Retina (tissue), 1 donor: ENCODE measurements around the gene MFAP3L.

ENCODE experiments used
- DNase-seq: peaks from one replicate; pipeline ENCODE4 v3.0.0-alpha.2; 2016

Gene MFAP3L

DNA sequence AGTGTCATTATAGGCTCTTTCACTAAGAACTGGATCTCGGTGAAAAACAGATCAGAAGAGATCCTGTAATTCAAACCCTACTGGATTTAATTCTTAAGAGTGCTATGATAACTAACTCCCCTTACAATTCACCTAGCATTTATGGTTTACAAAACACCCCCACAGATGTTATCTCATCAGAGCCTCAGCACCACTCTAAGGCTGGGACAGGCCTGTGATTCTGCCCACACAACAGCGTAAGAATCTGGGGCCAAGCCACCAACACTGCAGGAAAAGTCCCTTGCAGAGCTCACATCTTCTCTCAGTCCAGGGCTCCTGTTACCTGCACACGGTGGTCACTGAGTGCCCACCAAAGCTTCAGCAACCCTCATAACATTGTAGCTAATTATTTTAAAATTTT lies 8.9 kb downstream of the MFAP3L start:
- no peak for DNase-seq

DNA sequence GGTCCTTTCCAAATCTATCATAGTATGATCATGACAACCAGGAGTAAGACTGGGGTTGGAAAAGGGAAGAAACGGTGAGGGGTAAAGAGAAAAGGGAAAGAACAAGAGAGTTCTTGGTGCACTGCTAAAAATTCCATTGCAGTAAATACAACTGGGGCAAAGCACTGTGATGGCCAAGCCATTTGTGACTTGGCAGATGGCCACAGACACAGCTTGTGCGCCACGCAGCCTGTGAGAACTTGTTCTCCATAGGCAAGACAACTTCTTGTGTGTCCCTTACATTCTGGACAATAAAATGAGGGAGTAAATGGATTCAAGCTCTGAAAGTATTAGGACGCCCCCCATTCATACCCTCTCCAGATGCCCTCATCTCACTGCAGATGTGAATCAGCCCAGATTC lies 10.9 kb downstream of the MFAP3L start:
- DNase-seq, result no peak

DNA sequence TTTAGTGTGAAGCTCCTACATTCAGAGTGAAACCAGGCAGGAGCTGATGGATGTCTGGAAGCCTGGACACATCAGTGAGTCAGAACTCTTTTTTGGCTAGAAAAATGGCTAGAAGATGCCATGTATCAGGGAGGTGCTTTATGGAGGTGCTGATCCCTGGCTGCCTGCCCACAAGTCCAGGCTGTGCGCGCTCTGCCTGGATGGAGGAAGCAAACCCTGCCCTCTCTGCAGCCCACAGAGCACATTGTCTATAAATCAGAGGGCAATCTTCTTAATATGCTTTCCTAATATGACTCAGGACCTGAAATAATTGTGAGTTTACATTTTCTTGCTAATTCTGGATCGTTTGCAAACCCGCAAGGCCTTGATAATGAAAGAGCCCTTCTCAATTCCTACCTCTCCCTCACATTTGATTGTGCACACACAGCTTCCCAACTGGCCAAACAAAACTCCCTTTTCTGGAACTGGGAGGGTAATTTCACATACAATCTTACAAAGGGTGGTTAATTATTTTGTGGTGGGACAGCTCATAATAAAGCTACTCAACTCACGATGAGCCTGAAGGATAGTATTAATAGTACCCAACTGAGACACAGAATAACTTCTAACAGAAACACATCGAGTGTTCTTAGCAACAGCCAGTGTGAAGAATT lies 11.7 kb downstream of the MFAP3L start:
- no peak for DNase-seq

GRCh38 chr4:170012629-170012958 lies 13.6 kb downstream of the MFAP3L start:
- DNase-seq, result no peak

GRCh38 chr4:170011921-170012628 lies 14.1 kb downstream of the MFAP3L start:
- no peak for DNase-seq

- no peak for DNase-seq
Measured at GRCh38 chr4:170009291-170009690, 16.9 kb downstream of the MFAP3L start.

DNA sequence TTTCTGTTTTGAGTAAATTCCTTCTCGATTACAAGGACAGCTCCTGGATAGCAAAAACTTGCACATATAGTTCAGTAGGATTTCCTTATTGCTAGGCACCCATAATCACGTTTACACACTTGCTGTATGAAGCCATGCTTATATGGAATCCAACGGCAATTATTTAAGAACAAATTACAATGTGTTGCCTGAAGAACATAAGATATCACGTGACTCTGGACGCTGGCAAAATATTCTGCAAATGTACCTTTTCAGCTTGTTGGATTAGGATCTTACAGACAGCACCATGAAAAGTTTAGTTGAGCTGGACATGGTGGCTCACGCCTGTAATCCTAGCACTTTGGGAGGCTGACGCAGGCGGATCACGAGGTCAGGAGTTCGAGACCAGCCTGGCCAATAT lies 17.4 kb downstream of the MFAP3L start:
- DNase-seq, result no peak

DNA sequence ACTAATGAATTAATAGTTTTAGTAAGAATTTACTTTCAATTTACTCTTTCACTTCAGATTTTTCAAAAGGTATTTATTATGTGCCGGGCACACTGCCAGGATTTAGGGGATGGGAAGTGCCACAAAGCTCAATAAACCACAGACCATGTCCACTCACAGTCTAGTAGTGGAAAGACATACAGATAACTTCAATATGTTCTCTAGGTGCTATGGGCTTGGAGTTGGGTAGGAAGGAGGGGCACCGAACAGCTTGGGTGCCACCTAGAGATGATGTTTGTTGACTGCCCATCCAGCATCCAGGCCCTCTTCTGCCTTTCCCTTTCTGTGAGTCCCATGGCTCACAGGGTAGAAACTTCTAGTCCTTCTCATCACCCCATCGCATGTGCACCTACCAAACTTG lies 17.8 kb downstream of the MFAP3L start:
- no peak for DNase-seq

DNA sequence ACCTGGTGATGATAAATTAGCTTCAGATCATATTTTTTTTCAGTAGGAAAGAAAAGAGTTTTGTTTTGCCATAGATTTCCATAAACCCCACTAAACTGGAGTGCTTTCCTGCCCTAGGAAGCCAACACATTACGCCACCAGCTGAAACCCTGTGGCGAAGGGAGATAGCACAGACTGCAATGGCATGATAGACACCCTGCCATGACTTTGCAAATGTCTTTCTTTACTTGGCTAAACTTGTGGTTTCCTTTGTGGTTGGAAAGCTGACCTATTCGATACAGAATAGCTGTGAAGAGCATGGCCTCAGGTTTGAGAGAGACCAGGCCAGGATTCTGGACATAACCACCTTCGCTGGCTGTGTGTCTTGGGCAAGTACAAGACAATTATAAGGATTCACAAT lies 19.1 kb downstream of the MFAP3L start:
- DNase-seq, result no peak

DNA sequence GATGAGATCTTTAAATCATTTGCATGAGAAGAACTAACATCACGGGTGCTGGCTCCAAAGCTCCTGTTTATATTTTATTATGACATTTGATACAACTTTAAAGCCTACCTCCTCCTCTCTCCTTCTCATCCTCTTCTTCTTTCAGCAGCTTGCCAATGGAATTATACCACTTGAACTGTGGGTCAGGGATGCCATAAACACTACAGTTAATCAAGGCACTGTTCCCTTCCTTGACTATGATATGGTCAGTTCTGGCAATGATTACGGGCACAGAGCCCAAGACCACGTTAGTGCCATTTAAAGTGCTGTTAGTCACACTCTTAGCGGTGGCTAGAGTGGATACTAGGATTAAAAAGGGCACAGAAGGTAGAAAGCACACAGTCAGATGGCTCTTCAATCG lies 20.7 kb downstream of the MFAP3L start:
- DNase-seq, result no peak

DNA sequence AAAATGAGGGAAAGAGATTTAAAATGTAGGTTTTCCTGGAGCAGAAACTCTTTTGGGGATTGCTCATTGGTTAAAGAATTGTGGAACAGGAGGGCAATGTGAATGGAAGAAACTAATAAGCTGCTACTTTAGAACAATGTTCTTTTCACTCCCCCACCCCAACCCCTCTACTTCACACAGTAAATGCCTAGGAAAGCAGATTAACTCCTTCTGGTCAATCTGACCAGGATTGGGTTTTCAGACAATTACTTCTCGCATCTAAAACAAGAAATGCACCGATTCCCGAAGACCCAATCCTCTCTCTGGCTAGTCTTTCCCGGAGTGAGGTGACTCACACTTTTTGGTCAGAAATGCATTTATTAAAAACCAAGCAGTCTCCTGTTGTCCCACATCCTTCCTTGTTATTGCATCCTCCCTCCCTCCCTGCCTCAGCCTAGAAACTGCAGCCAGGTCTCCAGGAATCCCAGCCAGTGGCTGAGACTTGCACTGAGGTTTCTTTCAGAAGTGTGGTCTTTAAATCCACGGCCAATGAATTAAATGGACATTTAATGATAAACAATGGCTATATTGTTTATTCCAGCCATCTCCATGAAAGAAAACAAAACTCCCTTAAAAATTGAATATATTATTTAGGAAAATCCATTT lies 21.4 kb downstream of the MFAP3L start:
- no peak for DNase-seq

DNA sequence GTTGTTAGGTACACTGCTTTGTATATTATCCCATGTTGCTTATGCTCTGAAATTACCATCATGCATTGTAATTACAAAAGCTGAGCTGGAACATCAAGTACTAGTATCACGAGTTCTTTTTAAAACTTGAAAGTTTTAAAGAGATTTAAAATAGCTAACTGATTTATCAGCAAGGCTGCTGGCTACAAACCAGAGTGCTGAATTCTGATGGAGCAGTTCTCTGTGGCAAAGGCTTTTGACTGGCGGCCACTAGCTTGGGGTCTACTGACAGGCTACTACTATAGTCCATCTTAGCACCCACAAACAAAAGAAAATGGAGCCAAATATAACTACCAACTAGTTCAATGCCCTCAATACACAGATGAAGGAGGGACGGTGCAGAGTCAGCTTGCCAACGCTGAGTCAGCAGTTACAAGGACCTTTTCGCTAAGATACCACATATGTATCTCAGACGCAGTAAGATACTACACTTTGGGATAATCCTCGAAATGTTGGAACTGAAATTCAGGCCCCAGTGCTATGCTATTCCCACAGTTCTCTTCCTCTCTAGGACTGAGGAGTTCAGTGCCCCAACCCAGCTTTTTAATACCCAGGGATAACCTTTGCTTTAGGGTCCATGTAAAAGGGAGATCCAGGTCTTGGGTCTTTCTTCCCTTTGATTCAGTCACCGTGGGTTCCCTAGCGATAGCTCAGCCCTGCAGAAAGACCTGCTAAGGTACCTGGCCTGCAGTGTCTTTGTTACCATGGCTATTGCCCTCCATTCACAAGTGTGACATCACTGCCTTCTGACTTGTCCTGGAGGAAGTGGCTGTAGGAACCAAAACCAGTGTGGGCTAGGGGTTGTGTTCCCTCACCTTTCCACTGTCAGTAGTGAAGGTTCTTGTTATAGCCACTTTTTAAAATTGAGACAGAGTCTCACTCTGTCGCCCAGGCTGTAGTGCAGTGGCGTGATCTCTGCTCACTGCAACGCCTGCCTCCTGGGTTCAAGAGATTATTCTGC lies 22.8 kb downstream of the MFAP3L start:
- no peak for DNase-seq

GRCh38 chr4:170001745-170002267 lies 24.4 kb downstream of the MFAP3L start:
- peak; percentile 45 for DNase-seq

DNA sequence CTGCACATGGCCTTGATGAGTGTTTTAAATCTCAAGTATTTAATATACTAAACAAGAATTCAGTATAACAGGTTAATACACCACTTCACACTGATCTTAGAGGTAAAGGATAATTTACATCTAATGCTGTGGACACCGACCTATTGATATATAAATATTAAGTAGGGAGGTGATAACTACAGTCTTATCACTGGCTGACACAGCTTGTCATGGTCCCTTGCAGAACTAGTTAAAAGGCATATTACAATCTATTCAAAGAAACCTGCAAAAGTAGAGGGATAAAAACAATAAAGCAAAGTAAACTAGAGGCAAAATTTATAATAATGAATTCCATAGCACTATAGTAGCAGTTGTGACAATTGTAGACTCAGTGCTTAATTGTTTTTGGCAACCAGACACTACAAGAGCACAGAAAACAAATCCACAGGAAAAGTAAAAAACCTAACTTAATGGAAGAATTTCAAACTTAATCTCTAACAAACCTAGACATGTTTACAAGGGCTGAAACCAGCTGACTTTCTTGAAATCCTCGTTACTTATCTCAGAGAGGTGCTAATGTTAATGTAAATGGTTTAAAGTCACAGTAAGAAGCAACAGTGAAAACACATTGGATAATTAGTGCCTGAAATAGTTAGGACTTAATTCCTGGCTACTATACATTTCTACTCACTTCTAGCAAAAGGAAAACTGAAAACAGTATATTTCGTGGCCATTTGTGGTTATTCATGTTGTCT lies 25.0 kb downstream of the MFAP3L start:
- no peak for DNase-seq

GRCh38 chr4:169999923-170000322 lies 26.3 kb downstream of the MFAP3L start:
- no peak for DNase-seq

- DNase-seq, result no peak
Measured at GRCh38 chr4:169998981-169999380, 27.2 kb downstream of the MFAP3L start.

DNA sequence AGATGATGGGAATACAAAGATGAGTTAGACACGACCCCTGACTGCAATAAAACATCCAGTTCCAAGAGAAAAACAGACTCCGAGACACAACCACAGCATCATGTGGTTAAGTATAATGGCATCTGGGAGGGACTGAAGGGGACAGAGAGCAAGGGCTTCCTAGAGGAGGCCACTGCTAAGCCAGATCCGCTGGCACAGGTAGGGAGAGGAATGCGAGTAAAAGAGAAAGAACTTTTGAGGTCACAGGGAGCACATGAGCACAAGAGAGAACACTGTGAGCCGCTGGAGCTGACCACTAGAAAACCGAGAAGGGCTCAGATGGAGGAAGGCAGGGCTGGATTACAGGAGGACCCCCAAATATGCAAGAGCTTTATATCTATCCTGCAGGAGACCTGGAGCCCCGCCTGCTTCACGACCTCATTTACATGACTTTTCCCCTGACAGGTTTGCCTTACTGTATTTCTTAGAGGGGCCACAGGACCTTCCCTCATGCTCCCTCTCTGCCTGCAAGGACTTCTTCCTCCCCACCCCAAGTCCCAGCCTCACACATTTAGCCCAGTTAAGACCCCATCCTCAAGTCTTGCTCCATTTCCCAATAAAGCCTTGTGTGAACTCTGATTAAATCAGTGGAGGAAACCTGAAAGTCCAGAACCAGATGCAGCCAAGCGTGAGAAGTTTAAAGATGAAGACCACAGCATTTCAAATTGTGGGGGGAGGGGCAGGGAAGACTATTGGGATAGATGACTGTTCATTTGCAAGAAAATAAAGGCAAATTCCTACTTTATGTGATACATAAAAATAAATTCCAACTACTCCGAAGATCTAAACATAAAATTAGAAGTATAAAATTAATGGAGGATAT lies 29.6 kb downstream of the MFAP3L start:
- DNase-seq, result no peak

DNA sequence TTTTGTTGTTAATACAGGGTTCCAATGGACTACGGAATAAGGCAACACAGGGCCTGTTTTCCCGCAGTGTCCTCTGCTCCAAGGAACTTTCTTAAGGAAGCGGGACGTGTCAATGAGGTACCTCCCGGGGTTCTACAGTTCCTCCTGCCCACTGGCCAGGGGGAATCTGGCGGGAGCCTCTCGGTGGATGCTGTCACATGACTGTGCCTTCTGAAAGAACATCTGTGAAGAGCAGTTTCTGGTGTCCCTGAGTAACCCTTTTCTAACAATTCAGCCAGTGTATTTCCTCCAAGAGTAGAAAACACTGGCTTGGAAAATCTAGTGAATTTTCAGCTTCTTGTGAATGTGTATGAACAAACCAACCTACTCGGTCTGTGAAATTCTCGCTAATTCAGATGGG lies 32.7 kb downstream of the MFAP3L start:
- DNase-seq, result no peak

DNA sequence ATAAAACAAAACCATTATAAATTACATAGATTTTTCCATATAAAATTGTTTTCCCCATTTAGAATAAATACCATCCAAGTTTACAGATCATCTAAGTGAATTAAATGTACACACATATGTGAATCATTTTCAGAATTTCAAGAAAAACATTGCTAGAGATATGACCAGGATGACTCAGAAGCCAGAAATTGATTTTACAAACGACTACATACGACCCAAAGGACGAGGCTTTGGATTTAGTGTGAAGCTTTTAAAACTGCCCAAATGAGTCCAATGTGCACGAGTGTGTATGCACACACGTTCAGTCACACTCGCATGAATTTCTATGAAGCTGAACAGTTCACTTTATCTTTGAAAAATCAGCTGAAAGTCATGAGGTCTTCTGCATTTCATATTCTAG lies 37.9 kb downstream of the MFAP3L start:
- no peak for DNase-seq

- DNase-seq, result no peak
Measured at GRCh38 chr4:169987327-169988228, 38.6 kb downstream of the MFAP3L start.
